SK-N-SH (cell line): ENCODE measurements around the gene ATP2A2. TPM values are rescaled to one million over a fixed set of nuclear protein-coding genes. Genes with fewer than 3 reads are reported as not detected.
A peak's percentile ranks its signal among the peaks of the same experiment; 100 is the strongest.

Experiments used
- CTCF ChIA-PET: fragments of 300-600, 350-600 bp; formaldehyde crosslinking; extraction: SDS; loops from one replicate; lab custom pipeline; 2021; lab: Yijun Ruan, JAX
- POLR2A ChIA-PET: fragments of 350-600 bp; sonication (Branson Sonifier 250); formaldehyde crosslinking; extraction: SDS; loops from one replicate; lab custom pipeline; 2020; ENCODE audit warnings: antibody characterized with exemption, inconsistent platforms; lab: Yijun Ruan, JAX
- DNase-seq: peaks from one replicate; pipeline ENCODE4 v3.0.0; 2012
- H2AFZ ChIP-seq: fragments of 200-600 bp; sonication (generic); 2 replicates; pipeline ENCODE4 v1.8.1; 2016; ENCODE audit warnings: antibody characterized with exemption, mild to moderate bottlenecking, low read depth
- H3F3A ChIP-seq: fragments of 200-600 bp; sonication (generic); replicated peaks from 2 replicates; pipeline ENCODE3; 2016; ENCODE audit warnings: antibody characterized with exemption, mild to moderate bottlenecking; ENCODE audit not compliant: insufficient read depth
- H3K27ac ChIP-seq, 2 experiments: fragments of 200-500 bp in 1 of 2; fragments of 200-600 bp in 1 of 2; sonication (Bioruptor generic) in 1 of 2; sonication (generic), shearing (Covaris generic) in 1 of 2; 2 replicates each; pipeline versions ENCODE4 v1.5.1 to v1.6.1; 2014 to 2016; ENCODE audit warnings: low read depth in 2 of 2, inconsistent platforms in 1 of 2, low read length in 1 of 2, mild to moderate bottlenecking in 1 of 2, mixed read lengths in 1 of 2
- H3K27me3 ChIP-seq: fragments of 200-600 bp; sonication (generic), shearing (Covaris generic); 2 replicates; pipeline ENCODE4 v1.6.1; 2016; ENCODE audit warnings: mixed run types; ENCODE audit not compliant: insufficient read depth
- H3K36me3 ChIP-seq, 2 experiments: fragments of 200-500 bp in 1 of 2; fragments of 200-600 bp in 1 of 2; sonication (Bioruptor generic) in 1 of 2; sonication (generic) in 1 of 2; replicated peaks in 1 of 2; 2 replicates each; pipeline versions ENCODE3 to v1.5.1; 2014 to 2016; ENCODE audit warnings: low read length in 1 of 2, mild to moderate bottlenecking in 1 of 2; ENCODE audit not compliant: insufficient read depth in 2 of 2, control insufficient read depth in 1 of 2
- H3K4me1 ChIP-seq, 2 experiments: fragments of 200-500 bp in 1 of 2; fragments of 200-600 bp in 1 of 2; sonication (Bioruptor generic) in 1 of 2; sonication (generic), shearing (Covaris generic) in 1 of 2; 2 replicates each; pipeline versions ENCODE4 v1.5.1 to v1.6.1; 2014 to 2016; ENCODE audit warnings: low read depth in 1 of 2, low read length in 1 of 2, mixed run types in 1 of 2; ENCODE audit not compliant: insufficient read depth in 2 of 2, control insufficient read depth in 1 of 2
- H3K4me2 ChIP-seq: fragments of 200-600 bp; sonication (generic), shearing (Covaris generic); 2 replicates; pipeline ENCODE4 v1.6.1; 2017; ENCODE audit warnings: mixed run types
- H3K4me3 ChIP-seq, 2 experiments: fragments of 200-500 bp in 1 of 2; fragments of 200-600 bp in 1 of 2; sonication (Bioruptor generic) in 1 of 2; sonication (generic), shearing (Covaris generic) in 1 of 2; 2 replicates each; pipeline versions ENCODE4 v1.5.1 to v1.8.1; 2014 to 2016; ENCODE audit warnings: low read depth in 2 of 2, inconsistent platforms in 1 of 2, low read length in 1 of 2, mild to moderate bottlenecking in 1 of 2, mixed read lengths in 1 of 2, moderate library complexity in 1 of 2
- H3K79me2 ChIP-seq: fragments of 200-600 bp; sonication (generic); 2 replicates; pipeline ENCODE4 v1.8.1; 2017; ENCODE audit warnings: mild to moderate bottlenecking; ENCODE audit not compliant: insufficient read depth
- H3K9ac ChIP-seq: fragments of 200-600 bp; sonication (generic); 2 replicates; pipeline ENCODE4 v1.6.1; 2017; ENCODE audit warnings: mixed run types
- H3K9me2 ChIP-seq: fragments of 200-600 bp; sonication (generic); 2 replicates; pipeline ENCODE4 v1.6.1; 2017; ENCODE audit warnings: mixed run types
- H3K9me3 ChIP-seq: fragments of 200-600 bp; sonication (generic); 2 replicates; pipeline ENCODE4 v1.6.1; 2017; ENCODE audit warnings: mixed run types, mild to moderate bottlenecking, moderate library complexity
- H4K20me1 ChIP-seq: fragments of 200-600 bp; sonication (generic); 2 replicates; pipeline ENCODE4 v1.6.1; 2017; ENCODE audit warnings: mild to moderate bottlenecking, mixed run types; ENCODE audit not compliant: insufficient read depth
- EP300 ChIP-seq, 2 experiments: IDR thresholded peaks; 2 replicates each; pipeline versions ENCODE4 v1.4.0 to v1.6.1; 2012; ENCODE audit warnings: borderline replicate concordance in 1 of 2, low read depth in 1 of 2, low read length in 1 of 2
- FOSL2 ChIP-seq: IDR thresholded peaks from 2 replicates; pipeline ENCODE4 v1.4.0; 2012; ENCODE audit warnings: low read depth, mild to moderate bottlenecking, moderate library complexity, borderline replicate concordance
- FOXJ3 ChIP-seq: sonication (generic); formaldehyde crosslinking; IDR thresholded peaks from 2 replicates; pipeline ENCODE4 v1.5.1; 2020; ENCODE audit warnings: mild to moderate bottlenecking, missing genetic modification reagents
- GABPA ChIP-seq: IDR thresholded peaks from 2 replicates; pipeline ENCODE4 v1.4.0; 2012; ENCODE audit warnings: low read depth, mild to moderate bottlenecking
- JUND ChIP-seq: IDR thresholded peaks from 2 replicates; pipeline ENCODE4 v1.4.0; 2012
- RCOR1 ChIP-seq: fragments of 150-350 bp; IDR thresholded peaks from 2 replicates; pipeline ENCODE4 v1.6.1; 2017; ENCODE audit warnings: antibody characterized with exemption, low read length
- RXRA ChIP-seq: IDR thresholded peaks from 2 replicates; pipeline ENCODE4 v1.4.0; 2012; ENCODE audit warnings: low read depth, mild to moderate bottlenecking, borderline replicate concordance
- SIN3A ChIP-seq: IDR thresholded peaks from 2 replicates; pipeline ENCODE4 v1.6.1; 2012; ENCODE audit warnings: low read depth, mild to moderate bottlenecking, low read length, moderate library complexity, borderline replicate concordance
- SMC3 ChIP-seq: IDR thresholded peaks from 2 replicates; pipeline ENCODE4 v1.6.1; 2012; ENCODE audit warnings: low read depth, low read length, improper control_type of control experiment
- TAF1 ChIP-seq: IDR thresholded peaks from 2 replicates; pipeline ENCODE4 v1.6.1; 2012; ENCODE audit warnings: low read depth, mild to moderate bottlenecking, low read length, moderate library complexity, borderline replicate concordance
- TEAD4 ChIP-seq: IDR thresholded peaks from 2 replicates; pipeline ENCODE4 v1.4.0; 2012; ENCODE audit warnings: mild to moderate bottlenecking, borderline replicate concordance; ENCODE audit not compliant: insufficient read depth
- WGBS: methylation state at CpG from one replicate; pipeline ENCODE4 v1.1.6; 2017; ENCODE audit warnings: low lambda C conversion rate; 5-methylcytosine and 5-hydroxymethylcytosine counted together
- polyA plus RNA-seq, 3 experiments: library from polyadenylated mRNA; depleted of rRNA; stranded (reverse); fragments of >200 nt; gene quantifications; 2 replicates each; pipeline ENCODE4 v1.2.3, GENCODE V29; 2012
- TF ChIP-seq, protein P1 (sequence below): IDR thresholded peaks from 2 replicates; pipeline ENCODE4 v1.6.1; 2012; ENCODE audit warnings: mild to moderate bottlenecking, low read depth, low read length, moderate library complexity
- TF ChIP-seq, protein P2 (sequence below): IDR thresholded peaks from 2 replicates; pipeline ENCODE4 v1.4.0; 2012; ENCODE audit warnings: low read depth
- TF ChIP-seq, protein P3 (sequence below): IDR thresholded peaks from 2 replicates; pipeline ENCODE4; 2012
- TF ChIP-seq, protein P4 (sequence below): IDR thresholded peaks from 2 replicates; pipeline ENCODE4 v1.4.0; 2012; ENCODE audit warnings: low read depth, borderline replicate concordance
- TF ChIP-seq, protein P5 (sequence below): IDR thresholded peaks from 2 replicates; pipeline ENCODE4 v1.4.0; 2012; ENCODE audit warnings: low read depth, borderline replicate concordance

The ATP2A2 gene
- polyA plus RNA-seq, 1 of the 3 experiments (the other 2 are of a cell fraction), result 120 TPM

DNA sequence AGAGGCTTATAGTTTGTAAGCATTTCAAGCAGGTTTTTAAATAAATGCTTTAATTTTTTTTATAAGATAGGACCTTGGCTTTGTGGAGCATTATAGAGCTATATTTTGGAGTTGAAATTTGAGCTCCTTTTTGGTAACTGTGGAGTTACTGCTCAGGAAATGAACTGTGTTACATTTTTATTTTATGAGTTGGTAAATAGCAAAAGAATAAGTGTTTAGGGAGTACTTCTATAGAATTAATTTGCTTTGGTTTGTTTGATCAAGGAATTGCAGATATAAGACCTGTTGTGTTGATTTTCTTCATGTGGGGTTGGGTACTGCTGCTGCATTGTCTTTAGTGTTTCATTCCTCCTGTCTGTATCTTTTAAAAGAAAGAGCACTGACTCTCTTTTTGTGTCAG lies 3.5 kb downstream of the ATP2A2 start (continued):
- TF ChIP-seq, protein P1, sequence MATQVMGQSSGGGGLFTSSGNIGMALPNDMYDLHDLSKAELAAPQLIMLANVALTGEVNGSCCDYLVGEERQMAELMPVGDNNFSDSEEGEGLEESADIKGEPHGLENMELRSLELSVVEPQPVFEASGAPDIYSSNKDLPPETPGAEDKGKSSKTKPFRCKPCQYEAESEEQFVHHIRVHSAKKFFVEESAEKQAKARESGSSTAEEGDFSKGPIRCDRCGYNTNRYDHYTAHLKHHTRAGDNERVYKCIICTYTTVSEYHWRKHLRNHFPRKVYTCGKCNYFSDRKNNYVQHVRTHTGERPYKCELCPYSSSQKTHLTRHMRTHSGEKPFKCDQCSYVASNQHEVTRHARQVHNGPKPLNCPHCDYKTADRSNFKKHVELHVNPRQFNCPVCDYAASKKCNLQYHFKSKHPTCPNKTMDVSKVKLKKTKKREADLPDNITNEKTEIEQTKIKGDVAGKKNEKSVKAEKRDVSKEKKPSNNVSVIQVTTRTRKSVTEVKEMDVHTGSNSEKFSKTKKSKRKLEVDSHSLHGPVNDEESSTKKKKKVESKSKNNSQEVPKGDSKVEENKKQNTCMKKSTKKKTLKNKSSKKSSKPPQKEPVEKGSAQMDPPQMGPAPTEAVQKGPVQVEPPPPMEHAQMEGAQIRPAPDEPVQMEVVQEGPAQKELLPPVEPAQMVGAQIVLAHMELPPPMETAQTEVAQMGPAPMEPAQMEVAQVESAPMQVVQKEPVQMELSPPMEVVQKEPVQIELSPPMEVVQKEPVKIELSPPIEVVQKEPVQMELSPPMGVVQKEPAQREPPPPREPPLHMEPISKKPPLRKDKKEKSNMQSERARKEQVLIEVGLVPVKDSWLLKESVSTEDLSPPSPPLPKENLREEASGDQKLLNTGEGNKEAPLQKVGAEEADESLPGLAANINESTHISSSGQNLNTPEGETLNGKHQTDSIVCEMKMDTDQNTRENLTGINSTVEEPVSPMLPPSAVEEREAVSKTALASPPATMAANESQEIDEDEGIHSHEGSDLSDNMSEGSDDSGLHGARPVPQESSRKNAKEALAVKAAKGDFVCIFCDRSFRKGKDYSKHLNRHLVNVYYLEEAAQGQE, result no peak
- TF ChIP-seq, protein P2, sequence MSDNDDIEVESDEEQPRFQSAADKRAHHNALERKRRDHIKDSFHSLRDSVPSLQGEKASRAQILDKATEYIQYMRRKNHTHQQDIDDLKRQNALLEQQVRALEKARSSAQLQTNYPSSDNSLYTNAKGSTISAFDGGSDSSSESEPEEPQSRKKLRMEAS, result no peak
- TF ChIP-seq, protein P3, sequence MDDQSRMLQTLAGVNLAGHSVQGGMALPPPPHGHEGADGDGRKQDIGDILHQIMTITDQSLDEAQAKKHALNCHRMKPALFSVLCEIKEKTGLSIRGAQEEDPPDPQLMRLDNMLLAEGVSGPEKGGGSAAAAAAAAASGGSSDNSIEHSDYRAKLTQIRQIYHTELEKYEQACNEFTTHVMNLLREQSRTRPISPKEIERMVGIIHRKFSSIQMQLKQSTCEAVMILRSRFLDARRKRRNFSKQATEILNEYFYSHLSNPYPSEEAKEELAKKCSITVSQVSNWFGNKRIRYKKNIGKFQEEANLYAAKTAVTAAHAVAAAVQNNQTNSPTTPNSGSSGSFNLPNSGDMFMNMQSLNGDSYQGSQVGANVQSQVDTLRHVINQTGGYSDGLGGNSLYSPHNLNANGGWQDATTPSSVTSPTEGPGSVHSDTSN, result no peak
- TF ChIP-seq SIN3A (no peak), RXRA (no peak), GABPA (no peak), FOXJ3 (CRISPR knock-in tag) (no peak)
- TF ChIP-seq, protein P4, sequence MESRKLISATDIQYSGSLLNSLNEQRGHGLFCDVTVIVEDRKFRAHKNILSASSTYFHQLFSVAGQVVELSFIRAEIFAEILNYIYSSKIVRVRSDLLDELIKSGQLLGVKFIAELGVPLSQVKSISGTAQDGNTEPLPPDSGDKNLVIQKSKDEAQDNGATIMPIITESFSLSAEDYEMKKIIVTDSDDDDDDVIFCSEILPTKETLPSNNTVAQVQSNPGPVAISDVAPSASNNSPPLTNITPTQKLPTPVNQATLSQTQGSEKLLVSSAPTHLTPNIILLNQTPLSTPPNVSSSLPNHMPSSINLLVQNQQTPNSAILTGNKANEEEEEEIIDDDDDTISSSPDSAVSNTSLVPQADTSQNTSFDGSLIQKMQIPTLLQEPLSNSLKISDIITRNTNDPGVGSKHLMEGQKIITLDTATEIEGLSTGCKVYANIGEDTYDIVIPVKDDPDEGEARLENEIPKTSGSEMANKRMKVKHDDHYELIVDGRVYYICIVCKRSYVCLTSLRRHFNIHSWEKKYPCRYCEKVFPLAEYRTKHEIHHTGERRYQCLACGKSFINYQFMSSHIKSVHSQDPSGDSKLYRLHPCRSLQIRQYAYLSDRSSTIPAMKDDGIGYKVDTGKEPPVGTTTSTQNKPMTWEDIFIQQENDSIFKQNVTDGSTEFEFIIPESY, result no peak

DNA sequence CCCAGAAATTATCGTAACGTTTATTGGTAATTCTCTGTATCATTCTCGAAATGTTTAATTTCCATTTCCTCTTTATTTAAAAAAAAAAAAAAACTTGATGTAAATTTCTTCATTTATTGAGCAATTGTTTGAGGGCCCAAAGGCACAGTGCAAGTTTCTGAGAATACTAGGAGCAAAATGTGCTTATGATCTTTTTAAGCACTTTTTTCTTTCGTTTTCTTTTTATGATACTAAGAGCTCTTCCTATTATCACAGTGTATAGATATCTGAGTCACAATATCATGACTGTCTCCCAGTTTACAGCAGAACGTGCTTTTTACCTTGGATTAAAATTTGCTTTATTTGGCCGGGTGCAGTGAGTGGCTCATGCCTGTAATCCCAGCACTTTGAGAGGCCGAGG lies 5.6 kb downstream of the ATP2A2 start:
- WGBS, result 83% methylated on average over 7 of the region's 7 CpGs
- peaks cover 56 to 92% of the 10 kb centered on the region in 2 experiments for H3K36me3 ChIP-seq

More for the DNA sequence above, 5.6 kb downstream of the ATP2A2 start:
- H3K9ac ChIP-seq, result no peak overlapping the region
- ChIA-PET POLR2A (no interaction called here), CTCF (interaction anchor here (1.3 kb wide), 2 partner anchors 9 to 182 kb away, joined by 4 to 6 read pairs; partner anchors contain the start of gene FAM216A)
- H3K27ac ChIP-seq, result 0 out of 4 replicates have a peak overlapping the region, but pooled peaks of 1 of the 2 experiments have one; percentile 3
- H3K9me3 ChIP-seq, result no peaks in the 10 kb centered on the region
- peaks cover 21 to 30% of the 10 kb centered on the region in 2 experiments for H3K4me1 ChIP-seq
- TF ChIP-seq SMC3, result no peak
- TF ChIP-seq, protein P4, result no peak
- no peak for TF ChIP-seq TAF1
- TF ChIP-seq, protein P5, sequence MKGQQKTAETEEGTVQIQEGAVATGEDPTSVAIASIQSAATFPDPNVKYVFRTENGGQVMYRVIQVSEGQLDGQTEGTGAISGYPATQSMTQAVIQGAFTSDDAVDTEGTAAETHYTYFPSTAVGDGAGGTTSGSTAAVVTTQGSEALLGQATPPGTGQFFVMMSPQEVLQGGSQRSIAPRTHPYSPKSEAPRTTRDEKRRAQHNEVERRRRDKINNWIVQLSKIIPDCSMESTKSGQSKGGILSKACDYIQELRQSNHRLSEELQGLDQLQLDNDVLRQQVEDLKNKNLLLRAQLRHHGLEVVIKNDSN, result no peak
- no peak for TF ChIP-seq FOSL2
- TF ChIP-seq RCOR1, result no peak
- TF ChIP-seq TEAD4, result no peak
- no peak for TF ChIP-seq EP300 (IDR thresholded peaks at IDR 0.05; ENCODE audit: borderline replicate concordance in 1 of 2, low read depth in 1 of 2, low read length in 1 of 2)
- no peak for TF ChIP-seq SIN3A
- TF ChIP-seq JUND, result no peak
- no peaks in the 10 kb centered on the region for H3K9me2 ChIP-seq
- H2AFZ ChIP-seq, result no peak overlapping the region
- no peak for DNase-seq
- H4K20me1 ChIP-seq, result peaks cover 98% of the 10 kb centered on the region
- no peak overlapping the region for H3K4me3 ChIP-seq
- peaks cover 100% of the 10 kb centered on the region for H3K79me2 ChIP-seq
- no peaks in the 10 kb centered on the region for H3K27me3 ChIP-seq
- 0 out of 2 replicates have a peak overlapping the region, but pooled peaks have one; percentile 87 for H3K4me2 ChIP-seq
- H3F3A ChIP-seq, result peaks cover 11% of the 10 kb centered on the region
